Ascending aorta (tissue), 2 donors: Measurements from ENCODE around the gene FAM186B. TPM values are rescaled to one million over a fixed set of nuclear protein-coding genes. Genes with fewer than 3 reads are reported as not detected.
"Not testable (repeated sequence)": the region's sequence is repeated elsewhere in the genome, so short reads cannot be mapped to it uniquely, and the experiment has no call there.

Experiments
- DNase-seq, 2 donors: peaks; one replicate each; pipeline ENCODE4 v3.0.0-alpha.2; 2019; ENCODE audit warnings: low spot score in 2 of 2
- H3K27ac ChIP-seq, 2 donors: fragments of 200-600 bp; sonication (generic); one replicate each; pipeline ENCODE4 v1.5.1; 2016 to 2017; ENCODE audit warnings: mild to moderate bottlenecking in 1 of 2
- H3K27me3 ChIP-seq: fragments of 200-600 bp; sonication (generic); one replicate; pipeline ENCODE4 v1.5.1; 2017
- H3K36me3 ChIP-seq, 2 donors: fragments of 200-600 bp; sonication (generic); one replicate each; pipeline ENCODE4 v1.5.1; 2016
- H3K4me1 ChIP-seq, 2 donors: fragments of 200-600 bp; sonication (generic); one replicate each; pipeline ENCODE4 v1.5.1; 2016 to 2017; ENCODE audit warnings: mild to moderate bottlenecking in 1 of 2
- H3K4me3 ChIP-seq, 2 donors: fragments of 200-600 bp; sonication (generic); one replicate each; pipeline ENCODE4 v1.5.1; 2016 to 2017; ENCODE audit warnings: mild to moderate bottlenecking in 1 of 2
- H3K9me3 ChIP-seq, 2 donors: fragments of 200-600 bp; sonication (generic); one replicate each; pipeline ENCODE4 v1.5.1; 2016
- CTCF ChIP-seq, 3 experiments: fragments of 200-600 bp in 2 of 3; fragments of 450-650 bp in 1 of 3; sonication (generic) in 2 of 3; IDR thresholded peaks; one replicate each; pipeline ENCODE4 v1.5.1; 2016 to 2019; ENCODE audit warnings: antibody characterized with exemption in 3 of 3, mild to moderate bottlenecking in 1 of 3, moderate library complexity in 1 of 3
- intact Hi-C: fragments of 100-400 bp; cut with DNase I; formaldehyde crosslinking; loops from one replicate; pipeline ENCODE4 v1.15.1; 2023
- total RNA-seq: library from RNA; depleted of rRNA; stranded (reverse); fragments of >200 nt; gene quantifications from one replicate; pipeline ENCODE4 v1.1.0, GENCODE V29; 2016

FAM186B gene
- total RNA-seq, 1 donor from 2014 or later = not detected

GRCh38 chr12:49612210-49612609, 6.8 kb upstream of the FAM186B start:
- H3K9me3 ChIP-seq = peaks cover 0 to 4% of the 10 kb centered on the region in 2 donors
- intact Hi-C loops = no loop called here
- H3K27me3 ChIP-seq = no peaks in the 10 kb centered on the region
- no peaks in the 10 kb centered on the region for H3K36me3 ChIP-seq
- no peak overlapping the region for H3K4me3 ChIP-seq
- no peak for DNase-seq
- H3K4me1 ChIP-seq = no peaks in the 10 kb centered on the region
- no peak for TF ChIP-seq CTCF (IDR thresholded peaks at IDR 0.05)
- no peak overlapping the region for H3K27ac ChIP-seq

- H3K4me1 ChIP-seq, H3K36me3 ChIP-seq, H3K9me3 ChIP-seq, H3K27me3 ChIP-seq, intact Hi-C loops, H3K4me3 ChIP-seq, H3K27ac ChIP-seq, DNase-seq: not testable (repeated sequence)
Observed at GRCh38 chr12:49610785-49611184, 5.3 kb upstream of the FAM186B start.

GRCh38 chr12:49609875-49610154, 4.4 kb upstream of the FAM186B start:
- Histone ChIP-seq H3K27ac (no peak overlapping the region), H3K36me3 (no peaks in the 10 kb centered on the region), H3K9me3 (peaks cover 0 to 4% of the 10 kb centered on the region in 2 donors), H3K4me1 (no peaks in the 10 kb centered on the region), H3K4me3 (no peak overlapping the region), H3K27me3 (no peaks in the 10 kb centered on the region)
- no peak for TF ChIP-seq CTCF (IDR thresholded peaks at IDR 0.05)
- intact Hi-C loops = no loop called here
- DNase-seq = no peak

GRCh38 chr12:49609059-49609874, 3.8 kb upstream of the FAM186B start:
- no peaks in the 10 kb centered on the region for H3K27me3 ChIP-seq
- H3K9me3 ChIP-seq = peaks cover 0 to 4% of the 10 kb centered on the region in 2 donors
- TF ChIP-seq CTCF (IDR thresholded peaks at IDR 0.05) = no peak
- H3K27ac ChIP-seq = no peak overlapping the region
- no peaks in the 10 kb centered on the region for H3K4me1 ChIP-seq
- no peaks in the 10 kb centered on the region for H3K36me3 ChIP-seq
- no peak for DNase-seq
- intact Hi-C loops = no loop called here
- H3K4me3 ChIP-seq = no peak overlapping the region

GRCh38 chr12:49604856-49605255, 583 bp downstream of the FAM186B start:
- no peaks in the 10 kb centered on the region for H3K9me3 ChIP-seq

GRCh38 chr12:49603721-49604120, 1.7 kb downstream of the FAM186B start:
- Histone ChIP-seq H3K4me1 (no peaks in the 10 kb centered on the region), H3K9me3 (no peaks in the 10 kb centered on the region), H3K27me3 (no peaks in the 10 kb centered on the region), H3K27ac (no peak overlapping the region), H3K4me3 (no peak overlapping the region), H3K36me3 (no peaks in the 10 kb centered on the region)
- no peak for TF ChIP-seq CTCF (IDR thresholded peaks at IDR 0.05)
- DNase-seq = no peak
- intact Hi-C loops = no loop called here

More at GRCh38 chr12:49604856-49605255, 583 bp downstream of the FAM186B start:
- H3K4me1 ChIP-seq = no peaks in the 10 kb centered on the region
- no peak overlapping the region for H3K27ac ChIP-seq
- no peak for DNase-seq
- no peak overlapping the region for H3K4me3 ChIP-seq
- no peaks in the 10 kb centered on the region for H3K36me3 ChIP-seq
- no peak for TF ChIP-seq CTCF (IDR thresholded peaks at IDR 0.05)
- intact Hi-C loops = no loop called here
- no peaks in the 10 kb centered on the region for H3K27me3 ChIP-seq
